GM12874 (cell line): ENCODE measurements around the gene TMEM258.

ENCODE experiments used
- TF ChIP-seq, protein P1 (sequence below): IDR thresholded peaks from 2 replicates; pipeline ENCODE4 v1.5.1; 2011; ENCODE audit warnings: low read depth, mild to moderate bottlenecking, control low read depth, low read length, moderate library complexity; ENCODE audit not compliant: insufficient read depth

Gene TMEM258

DNA sequence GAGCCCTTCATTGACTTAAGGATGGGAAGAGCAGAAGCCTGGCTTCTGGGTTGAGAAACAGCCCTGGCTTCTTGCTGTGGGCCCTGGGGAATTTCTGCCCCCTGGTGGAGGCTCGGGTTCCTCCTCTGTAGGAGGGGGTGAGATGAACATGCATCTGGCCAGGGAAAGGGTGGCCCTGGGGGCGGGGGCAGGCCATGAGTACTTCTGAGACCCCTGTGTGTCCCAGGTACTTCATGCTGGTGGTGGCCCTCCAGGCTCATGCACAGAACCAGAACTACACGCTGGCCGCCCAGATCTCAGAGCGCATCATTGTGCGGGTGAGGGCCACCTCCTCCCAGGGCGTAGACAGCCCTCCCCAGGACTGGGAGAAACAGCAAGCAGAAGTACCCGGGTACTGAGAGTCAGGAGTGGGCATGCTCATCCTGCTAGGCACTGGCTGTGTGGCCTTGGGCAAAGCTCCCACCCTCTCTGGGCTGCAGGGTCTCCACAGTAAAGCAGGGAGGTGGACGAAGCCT, 15.8 kb downstream of the TMEM258 start:
- TF ChIP-seq, protein P1, sequence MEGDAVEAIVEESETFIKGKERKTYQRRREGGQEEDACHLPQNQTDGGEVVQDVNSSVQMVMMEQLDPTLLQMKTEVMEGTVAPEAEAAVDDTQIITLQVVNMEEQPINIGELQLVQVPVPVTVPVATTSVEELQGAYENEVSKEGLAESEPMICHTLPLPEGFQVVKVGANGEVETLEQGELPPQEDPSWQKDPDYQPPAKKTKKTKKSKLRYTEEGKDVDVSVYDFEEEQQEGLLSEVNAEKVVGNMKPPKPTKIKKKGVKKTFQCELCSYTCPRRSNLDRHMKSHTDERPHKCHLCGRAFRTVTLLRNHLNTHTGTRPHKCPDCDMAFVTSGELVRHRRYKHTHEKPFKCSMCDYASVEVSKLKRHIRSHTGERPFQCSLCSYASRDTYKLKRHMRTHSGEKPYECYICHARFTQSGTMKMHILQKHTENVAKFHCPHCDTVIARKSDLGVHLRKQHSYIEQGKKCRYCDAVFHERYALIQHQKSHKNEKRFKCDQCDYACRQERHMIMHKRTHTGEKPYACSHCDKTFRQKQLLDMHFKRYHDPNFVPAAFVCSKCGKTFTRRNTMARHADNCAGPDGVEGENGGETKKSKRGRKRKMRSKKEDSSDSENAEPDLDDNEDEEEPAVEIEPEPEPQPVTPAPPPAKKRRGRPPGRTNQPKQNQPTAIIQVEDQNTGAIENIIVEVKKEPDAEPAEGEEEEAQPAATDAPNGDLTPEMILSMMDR, result peak; percentile 85

DNA sequence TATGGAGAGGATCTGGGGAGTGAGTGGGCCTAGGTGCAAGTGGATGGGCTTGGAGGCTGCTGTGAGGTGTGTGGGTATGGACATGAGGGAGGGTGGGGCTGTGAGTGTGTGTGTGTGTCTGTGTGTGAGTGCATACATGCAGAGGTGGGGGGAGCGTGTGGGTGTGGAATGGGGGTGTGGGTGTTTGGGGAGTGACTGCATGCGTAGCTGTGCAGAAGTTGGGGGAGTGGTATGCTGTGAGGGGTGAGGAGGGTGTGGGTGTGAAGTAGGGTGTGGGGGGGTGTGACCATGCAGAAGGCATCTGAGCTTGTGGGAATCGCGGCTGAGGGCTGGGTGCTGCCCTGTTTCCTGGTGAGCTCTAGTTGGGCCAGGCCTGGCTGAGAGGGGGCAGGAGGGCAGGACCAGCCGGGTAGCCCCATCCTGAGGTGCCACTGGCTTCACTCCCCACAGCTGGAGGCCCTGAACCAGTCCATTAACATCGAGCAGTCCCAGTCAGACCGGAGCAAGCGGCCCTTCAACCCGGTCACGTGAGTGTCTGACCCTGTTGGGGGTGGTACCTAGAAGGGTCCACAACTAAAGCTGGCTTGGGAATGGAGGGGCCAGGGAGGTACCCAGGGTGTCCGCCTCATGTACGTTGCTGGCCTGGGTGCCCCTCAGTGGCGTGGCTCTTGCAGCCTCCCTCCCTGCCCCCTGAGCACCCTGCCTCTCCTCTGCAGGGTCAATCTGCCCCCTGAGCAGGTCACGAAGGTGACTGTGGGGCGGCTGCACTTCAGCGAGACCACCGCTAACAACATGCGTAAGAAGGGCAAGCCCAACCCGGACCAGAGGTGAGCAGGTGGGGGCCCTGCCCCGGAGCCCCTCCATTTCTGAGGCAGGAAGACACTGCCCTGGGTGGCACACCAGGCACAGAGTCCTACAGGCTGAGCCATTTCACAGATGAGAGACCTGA, 16.5 kb downstream of the TMEM258 start:
- TF ChIP-seq, protein P1, result no peak

DNA sequence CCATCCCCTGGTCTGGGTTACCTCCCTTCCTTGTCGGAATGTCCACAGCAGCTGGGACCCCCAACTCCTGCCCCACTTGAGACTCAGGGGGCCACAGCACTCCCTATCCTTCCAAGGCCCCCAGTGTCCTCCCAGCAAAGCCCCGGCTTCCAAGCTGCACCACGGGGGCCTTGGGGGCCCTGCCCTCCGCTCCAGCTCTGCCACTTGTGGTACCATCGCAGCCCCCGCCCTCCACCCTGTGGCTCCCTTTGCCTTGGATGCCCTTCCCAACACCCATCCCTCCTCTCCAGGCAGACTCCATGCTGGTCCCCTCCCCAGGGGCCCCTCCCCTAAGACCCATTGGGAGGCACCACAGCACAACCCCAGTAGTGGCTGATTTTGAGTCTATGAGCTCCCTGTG, 17.3 kb downstream of the TMEM258 start:
- TF ChIP-seq, protein P1, result no peak

DNA sequence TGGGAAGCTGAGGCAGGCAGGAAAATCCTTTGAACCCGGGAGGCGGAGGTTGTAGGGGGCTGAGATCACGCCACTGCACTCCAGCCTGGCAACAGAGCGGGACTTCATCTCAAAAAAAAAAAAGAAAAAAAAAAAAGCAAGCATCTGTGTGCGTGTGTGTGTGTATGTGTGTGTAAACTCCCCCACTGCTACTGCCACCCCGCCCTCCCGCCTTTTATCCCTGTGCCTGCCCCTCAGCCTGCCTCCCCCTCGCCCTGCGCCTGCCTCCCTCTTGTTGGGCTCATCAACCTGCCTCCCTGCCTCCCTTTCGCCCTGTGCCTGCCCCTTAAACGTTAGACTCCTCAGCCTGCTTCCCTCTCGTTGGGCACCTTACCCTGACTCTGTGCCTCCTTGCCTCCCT, 18.0 kb downstream of the TMEM258 start:
- TF ChIP-seq, protein P1, result no peak

DNA sequence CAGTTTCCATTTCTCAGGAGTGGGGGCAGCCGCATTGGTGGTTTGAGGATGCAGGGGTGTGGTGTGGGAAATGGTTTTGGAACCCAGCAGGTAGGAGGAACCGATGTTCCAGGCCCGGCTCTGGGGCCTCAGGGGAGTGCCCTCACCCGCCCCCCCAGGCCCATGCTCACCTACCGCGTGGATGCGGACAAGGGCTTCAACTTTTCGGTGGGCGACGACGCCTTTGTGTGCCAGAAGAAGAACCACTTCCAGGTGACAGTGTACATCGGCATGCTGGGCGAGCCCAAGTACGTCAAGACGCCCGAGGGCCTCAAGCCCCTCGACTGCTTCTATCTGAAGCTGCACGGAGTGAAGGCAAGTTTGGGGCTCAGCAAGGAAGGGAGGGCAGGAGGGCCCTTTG, 18.6 kb downstream of the TMEM258 start:
- TF ChIP-seq, protein P1, result no peak

DNA sequence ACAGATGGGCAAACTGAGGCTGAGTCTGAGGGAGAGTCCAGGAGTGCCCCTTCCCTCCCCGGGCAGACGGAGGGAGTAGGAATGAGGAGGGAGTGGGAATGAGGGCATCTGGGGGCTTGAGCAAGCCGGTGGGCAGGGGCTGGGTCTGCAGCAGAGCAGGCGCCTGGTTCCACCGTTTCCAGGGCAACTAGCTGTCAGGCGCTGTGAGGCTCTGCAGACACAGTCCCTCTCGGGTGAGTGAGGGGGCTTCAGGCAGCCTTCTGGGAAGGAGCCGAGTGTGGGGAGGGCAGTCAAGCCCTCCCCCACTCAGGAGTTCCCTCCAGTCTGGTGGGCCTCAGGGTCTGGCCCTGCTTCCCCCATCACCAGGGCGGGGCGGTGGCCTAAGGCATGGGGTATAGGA, 19.0 kb downstream of the TMEM258 start:
- TF ChIP-seq, protein P1, result no peak

DNA sequence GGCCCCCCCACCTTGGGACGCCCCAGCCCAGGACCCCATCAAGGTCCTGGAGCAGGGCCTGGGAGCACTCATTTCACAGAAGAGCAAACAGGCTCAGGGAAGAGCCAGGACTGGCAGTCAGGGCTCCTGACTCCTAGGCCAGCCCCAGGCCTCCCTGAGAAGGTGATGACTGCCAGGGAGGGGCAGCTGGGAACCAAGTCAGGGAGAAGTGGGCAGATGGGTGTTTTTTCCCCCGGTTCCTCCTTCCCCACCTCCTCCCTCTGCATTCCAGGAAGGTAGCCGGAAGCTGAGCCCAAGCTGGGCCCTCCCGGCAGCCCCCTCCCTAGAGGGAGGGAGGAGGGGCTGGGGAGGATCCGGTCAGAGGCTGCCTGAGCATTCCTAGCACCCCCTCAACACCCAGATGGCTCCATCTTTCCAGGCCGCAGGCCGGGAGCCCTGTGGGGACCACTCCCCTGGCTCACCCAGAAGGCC, 20.4 kb downstream of the TMEM258 start:
- TF ChIP-seq, protein P1, result no peak
